Measurements from ENCODE around the gene ABCD2. TPM values are rescaled to one million over a fixed set of nuclear protein-coding genes. Genes with fewer than 3 reads are reported as not detected.

Gene ABCD2
- total and polyA plus RNA-seq, 9 of the 15 experiments (the other 6 are each of a cell fraction or from before 2014, with no cell fraction given) = 0.01 to 0.08 (median 0.04) TPM; not detected in 3

DNA sequence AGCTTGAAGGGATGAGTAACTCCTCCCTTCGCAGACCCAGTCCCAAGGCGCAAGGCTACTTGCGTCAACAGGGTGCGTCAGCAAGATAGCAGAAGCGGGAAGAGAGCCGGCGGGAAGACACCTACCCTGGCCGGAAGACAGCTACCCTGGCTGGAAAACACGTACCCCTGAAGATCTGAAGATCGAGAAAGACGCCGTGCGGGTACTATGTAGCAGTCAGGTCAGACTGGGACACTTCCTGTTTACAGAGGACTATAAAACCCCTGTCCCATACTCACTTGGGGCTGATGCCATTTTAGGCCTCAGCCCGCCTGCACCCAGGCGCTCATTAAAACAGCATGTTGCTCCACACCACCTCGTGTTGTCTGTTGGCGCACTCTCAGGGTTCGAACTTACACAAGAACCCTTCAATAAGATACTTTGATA lies 80.9 kb downstream of the ABCD2 start (continued):
- TF ChIP-seq ZNF41 (CRISPR knock-in tag; conservative IDR thresholded peaks at IDR 0.05) = no peak

DNA sequence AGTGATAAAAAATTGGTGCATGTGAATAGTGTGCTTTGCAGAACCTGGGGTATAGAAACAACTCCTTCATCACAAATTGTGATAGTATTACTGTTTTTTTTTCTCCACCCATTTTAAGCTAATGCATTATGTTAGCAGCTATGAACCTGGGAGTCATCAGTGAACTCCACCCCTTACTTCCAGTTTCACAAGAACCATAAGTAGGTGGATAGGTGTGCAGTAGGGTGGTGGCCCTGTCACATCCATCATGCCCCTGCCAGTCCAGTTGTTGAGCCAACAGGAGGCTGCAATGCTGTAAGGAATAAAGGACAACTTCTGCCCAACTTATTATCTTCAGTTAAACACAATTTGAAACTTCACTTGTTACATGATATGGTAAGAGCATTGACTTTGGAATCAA lies 85.7 kb downstream of the ABCD2 start:
- Histone ChIP-seq H3K27ac (ENCODE audit: extremely low read depth, low read depth, low read length) (no peak overlapping the region), H3K4me2 (ENCODE audit: insufficient read depth, low read length) (no peak overlapping the region), H3K9me1 (ENCODE audit: control insufficient read depth, insufficient read depth, low read length) (no peaks in the 10 kb centered on the region), H3K36me3 (ENCODE audit: control insufficient read depth, insufficient read depth, low read length) (no peaks in the 10 kb centered on the region), H2AFZ (ENCODE audit: low read depth, low read length) (no peak overlapping the region), H3K9me3 (replicated peaks; ENCODE audit: control insufficient read depth, insufficient read depth, low read depth, low read length) (no peaks in the 10 kb centered on the region), H3K27me3 (ENCODE audit: control insufficient read depth in 2 of 2, insufficient read depth in 2 of 2, low read length in 2 of 2) (peaks cover 0 to 5% of the 10 kb centered on the region in 2 experiments; a peak in 2 of 5 replicates), H3K4me3 (no peak overlapping the region), H3K4me1 (replicated peaks in 1 of 2; ENCODE audit: control insufficient read depth in 2 of 2, insufficient read depth in 2 of 2, low read length in 2 of 2) (peaks cover 0 to 5% of the 10 kb centered on the region in 2 experiments; a peak in 1 of 5 replicates), H3K79me2 (ENCODE audit: control insufficient read depth, insufficient read depth, low read length) (peaks cover under 1% of the 10 kb centered on the region), H3K9ac (ENCODE audit: insufficient read depth in 1 of 2, low read depth in 2 of 2, low read length in 2 of 2) (no peak overlapping the region), H4K20me1 (replicated peaks; ENCODE audit: control insufficient read depth, insufficient read depth, low read length) (no peaks in the 10 kb centered on the region)
- intact Hi-C loops (cut with micrococcal nuclease) (no loop called here), in situ Hi-C loops (cut with MboI) (no loop called here)
- FAIRE-seq (no peak), ATAC-seq (no peak), DNase-seq (ENCODE audit: extremely low read depth in 1 of 4, low spot score in 3 of 4) (no peak)
- ChIA-PET CTCF (ENCODE audit: low intra/inter-chr PET ratio) (no interaction called here), POLR2A (no interaction called here)
- TF ChIP-seq NCOA2 (IDR thresholded peaks at IDR 0.05; ENCODE audit: partially characterized antibody in 2 of 2) (no peak), CHD4 (IDR thresholded peaks at IDR 0.05; ENCODE audit: insufficient read depth, insufficient replicate concordance, low read depth, low read length, poor library complexity, severe bottlenecking) (no peak), HNRNPK (IDR thresholded peaks at IDR 0.05; ENCODE audit: low read depth, low read length, poor library complexity, severe bottlenecking) (no peak), NCOA1 (IDR thresholded peaks at IDR 0.05; ENCODE audit: low read depth) (no peak)
- TF ChIP-seq, protein P1, sequence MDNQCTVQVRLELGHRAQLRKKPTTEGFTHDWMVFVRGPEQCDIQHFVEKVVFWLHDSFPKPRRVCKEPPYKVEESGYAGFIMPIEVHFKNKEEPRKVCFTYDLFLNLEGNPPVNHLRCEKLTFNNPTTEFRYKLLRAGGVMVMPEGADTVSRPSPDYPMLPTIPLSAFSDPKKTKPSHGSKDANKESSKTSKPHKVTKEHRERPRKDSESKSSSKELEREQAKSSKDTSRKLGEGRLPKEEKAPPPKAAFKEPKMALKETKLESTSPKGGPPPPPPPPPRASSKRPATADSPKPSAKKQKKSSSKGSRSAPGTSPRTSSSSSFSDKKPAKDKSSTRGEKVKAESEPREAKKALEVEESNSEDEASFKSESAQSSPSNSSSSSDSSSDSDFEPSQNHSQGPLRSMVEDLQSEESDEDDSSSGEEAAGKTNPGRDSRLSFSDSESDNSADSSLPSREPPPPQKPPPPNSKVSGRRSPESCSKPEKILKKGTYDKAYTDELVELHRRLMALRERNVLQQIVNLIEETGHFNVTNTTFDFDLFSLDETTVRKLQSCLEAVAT (IDR thresholded peaks at IDR 0.05) = no peak
- BruUV-seq (replicated peaks) = no TSS peak
